Suppressor macrophage treated with lipopolysaccharide for 4 hours (primary cell): Measurements from ENCODE around the gene LSM4.
"Not testable (repeated sequence)": the region's sequence is repeated elsewhere in the genome, so short reads cannot be mapped to it uniquely, and the experiment has no call there.

Experiments used
- DNase-seq: peaks from one replicate; pipeline ENCODE4 v3.0.0-alpha.2; 2020

LSM4 gene

GRCh38 chr19:18322759-18323460 is at the start of gene LSM4:
TSS of gene LSM4 (minus strand) at chr19:18323076. CDS start at chr19:18323020, 56 bp downstream.
- peak; percentile 99 for DNase-seq

DNA sequence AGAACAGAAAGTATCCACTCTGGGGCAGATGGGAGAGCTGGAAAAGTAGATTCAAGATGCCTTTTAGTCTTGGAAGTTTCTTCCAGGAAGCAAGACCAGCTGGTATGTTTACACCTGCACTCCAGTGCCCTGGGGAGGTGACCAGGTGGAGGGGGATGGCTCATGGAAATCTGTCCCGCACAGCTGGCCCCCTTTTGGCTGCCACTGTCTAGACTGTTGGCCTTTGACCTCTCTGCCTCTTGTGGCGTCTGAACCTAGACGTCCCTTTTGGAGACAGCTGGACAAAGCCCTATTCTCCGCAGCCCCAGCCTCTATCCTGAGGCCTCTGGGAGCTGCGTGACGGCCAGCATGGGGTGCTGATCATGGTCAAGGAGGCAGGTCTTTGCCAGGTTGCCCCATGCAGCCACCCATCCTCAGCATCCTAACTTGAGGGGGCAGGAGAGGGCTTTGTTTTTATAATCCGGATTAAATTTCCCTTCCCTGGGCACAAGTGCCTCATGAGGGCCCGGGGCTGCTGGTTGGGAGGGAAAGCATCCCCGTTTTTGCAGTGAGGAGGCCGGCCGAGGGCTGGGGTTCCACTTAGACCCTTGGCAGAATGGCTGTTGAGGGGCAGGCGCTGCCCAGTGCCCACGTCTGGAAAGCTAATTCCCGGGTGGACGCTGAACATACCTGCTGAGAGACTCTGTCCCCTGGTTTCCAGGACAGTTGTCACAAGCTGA is 45.8 kb upstream of the LSM4 start:
- no peak for DNase-seq

- peak; percentile 87 for DNase-seq
Measured at GRCh38 chr19:18366021-18366435, 43.2 kb upstream of the LSM4 start.

DNA sequence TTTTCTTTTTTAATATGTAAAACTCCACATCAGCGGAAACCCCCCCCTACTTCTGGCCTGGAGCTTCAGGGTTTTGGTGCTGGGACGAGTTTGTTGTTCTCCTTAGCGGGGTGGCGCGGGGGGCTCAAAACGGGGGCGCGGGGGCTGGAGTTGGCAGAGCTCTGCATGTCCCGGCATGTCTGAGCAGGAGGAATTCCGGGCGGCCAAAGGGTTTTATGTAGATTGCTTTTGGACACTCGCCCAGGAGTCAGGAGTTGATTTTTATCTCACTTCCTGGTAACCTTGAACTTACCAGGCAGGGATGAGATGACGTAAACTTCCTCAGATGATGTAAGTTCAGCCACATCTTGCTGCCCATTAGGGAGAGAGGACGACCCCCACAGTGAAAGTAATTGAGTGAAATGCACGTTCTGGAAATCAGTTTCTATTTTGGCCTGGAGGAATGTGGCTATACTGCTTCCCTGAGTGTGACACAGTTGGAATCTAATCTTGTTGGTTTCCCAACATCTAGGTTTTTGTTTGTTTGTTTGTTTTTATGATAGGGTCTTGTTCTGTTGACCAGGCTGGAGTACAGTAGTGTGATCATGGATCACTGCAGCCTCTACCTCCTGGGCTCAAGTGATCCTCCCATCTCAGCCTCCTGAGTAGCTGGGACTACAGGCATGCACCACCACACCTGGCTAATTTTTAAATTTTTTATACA is 42.1 kb upstream of the LSM4 start:
- peak; percentile 95 for DNase-seq

GRCh38 chr19:18364277-18364825 is 41.5 kb upstream of the LSM4 start:
- DNase-seq, result not testable (repeated sequence)

DNA sequence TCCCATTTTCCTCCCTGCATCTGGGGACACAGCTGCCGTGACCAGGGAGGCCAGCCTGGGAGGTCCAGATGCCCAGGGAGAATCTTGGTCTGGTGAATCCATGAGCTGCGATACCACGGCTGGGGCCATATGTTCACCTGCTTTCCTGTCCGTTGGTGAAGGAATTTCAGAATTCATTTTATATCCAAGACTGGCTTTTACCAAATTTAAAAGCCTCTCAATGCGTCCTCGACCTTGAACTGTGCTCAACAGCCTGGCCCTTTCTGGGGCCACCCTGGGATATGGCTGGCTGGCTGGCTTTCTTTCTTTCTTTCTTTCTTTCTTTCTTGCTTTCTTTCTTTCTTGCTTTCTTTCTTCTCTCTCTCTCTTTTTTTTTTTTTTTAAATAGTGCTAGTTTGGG is 40.9 kb upstream of the LSM4 start:
- no peak for DNase-seq

DNA sequence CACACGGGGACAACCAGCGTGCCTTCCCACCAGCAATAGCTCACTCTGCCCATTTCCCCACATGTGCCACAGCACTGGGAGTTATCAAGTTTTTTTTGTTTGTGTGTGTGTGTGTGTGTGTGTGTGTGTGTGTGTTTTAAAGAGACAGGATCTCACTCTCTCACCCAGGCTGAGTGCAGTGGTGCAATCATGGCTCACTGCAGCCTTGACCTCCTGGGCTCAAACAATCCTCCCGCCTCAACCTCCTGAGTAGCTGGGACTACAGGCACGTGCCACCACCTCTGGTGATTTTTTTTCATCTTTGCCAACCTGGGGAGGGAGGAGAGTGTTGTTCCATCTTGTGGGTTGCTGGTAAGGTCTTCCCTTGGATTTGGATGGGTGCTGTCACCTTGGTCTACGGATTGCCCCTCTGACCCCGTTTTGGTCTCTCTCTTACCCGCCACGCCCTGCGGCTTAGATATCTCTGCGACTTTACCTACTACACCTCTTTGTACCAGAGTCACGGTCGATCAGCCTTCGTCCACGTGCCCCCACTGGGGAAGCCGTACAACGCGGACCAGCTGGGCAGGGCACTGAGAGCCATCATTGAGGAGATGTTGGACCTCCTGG is 40.2 kb upstream of the LSM4 start:
- no peak for DNase-seq

- DNase-seq, result no peak
Measured at GRCh38 chr19:18361646-18362045, 38.8 kb upstream of the LSM4 start.

DNA sequence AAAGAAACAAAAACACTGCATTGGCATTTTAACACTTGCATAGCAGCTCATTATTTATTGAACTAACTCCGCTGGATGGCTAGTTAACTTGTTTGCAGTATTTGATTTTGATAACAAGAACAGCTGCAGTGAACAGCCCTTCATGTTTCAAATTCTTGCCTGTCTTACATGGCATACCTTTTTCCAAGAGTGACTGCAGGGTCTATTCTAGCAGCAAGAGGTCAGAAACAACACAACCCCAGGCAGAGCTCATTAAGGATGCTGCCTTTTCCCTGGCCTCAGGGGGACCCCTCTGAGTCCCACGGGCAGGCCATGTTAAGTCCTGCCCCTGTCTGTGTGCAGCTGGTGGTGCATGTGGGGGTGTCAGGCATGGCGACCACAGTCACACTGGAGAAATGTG is 34.2 kb upstream of the LSM4 start:
- DNase-seq, result no peak

GRCh38 chr19:18354743-18355142 is 31.9 kb upstream of the LSM4 start:
- not testable (repeated sequence) for DNase-seq

- DNase-seq, result no peak
Measured at GRCh38 chr19:18353378-18354005, 30.6 kb upstream of the LSM4 start.

DNA sequence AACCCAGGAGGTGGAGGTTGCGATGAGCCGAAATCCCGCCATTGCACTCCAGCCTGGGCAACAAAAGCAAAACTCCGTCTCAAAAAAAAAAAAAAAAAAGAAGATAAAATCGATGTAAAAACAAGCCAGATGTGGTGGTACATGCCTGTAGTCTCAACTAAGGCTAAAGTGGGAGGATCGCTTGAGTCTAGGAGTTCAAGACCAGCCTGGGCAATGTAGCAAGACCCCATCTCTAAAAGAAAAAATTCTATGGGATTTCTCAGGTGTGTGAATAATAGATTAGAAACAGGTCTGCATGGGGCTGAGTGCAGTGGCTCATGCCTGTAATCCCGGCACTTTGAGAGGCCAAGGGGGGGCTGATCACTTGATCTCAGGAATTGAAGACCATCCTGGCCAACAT is 28.7 kb upstream of the LSM4 start:
- DNase-seq, result no peak

- DNase-seq, result no peak
Measured at GRCh38 chr19:18350490-18350889, 27.6 kb upstream of the LSM4 start.

DNA sequence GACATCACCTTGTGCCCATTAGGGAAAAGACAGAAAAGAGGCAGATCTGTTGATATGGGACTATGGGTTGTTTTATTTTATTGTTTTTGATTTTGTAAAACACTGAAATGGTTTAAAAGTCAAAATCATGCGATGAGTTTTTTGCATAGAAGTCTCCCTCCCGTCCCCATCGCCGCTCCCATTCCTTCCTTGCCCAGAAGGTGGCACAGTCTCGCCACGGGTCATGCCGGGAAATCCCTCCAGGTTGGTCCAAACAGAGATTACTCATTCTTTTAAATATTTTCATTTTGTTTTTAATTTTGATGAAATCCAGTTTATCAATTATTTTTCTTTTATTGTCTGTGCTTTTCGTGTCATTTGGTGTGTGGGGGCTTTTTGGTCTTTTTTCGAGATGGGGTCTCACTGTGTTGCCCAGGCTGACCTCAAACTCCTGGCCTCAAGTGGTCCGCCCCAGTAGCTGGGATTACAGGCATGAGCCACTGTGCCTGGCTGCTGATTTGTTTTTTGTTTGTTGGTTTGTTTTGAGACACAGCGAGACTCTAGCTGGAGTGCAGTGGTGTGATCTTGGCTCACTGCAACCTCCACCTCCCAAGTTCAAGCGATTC is 26.8 kb upstream of the LSM4 start:
- peak; percentile 78 for DNase-seq

DNA sequence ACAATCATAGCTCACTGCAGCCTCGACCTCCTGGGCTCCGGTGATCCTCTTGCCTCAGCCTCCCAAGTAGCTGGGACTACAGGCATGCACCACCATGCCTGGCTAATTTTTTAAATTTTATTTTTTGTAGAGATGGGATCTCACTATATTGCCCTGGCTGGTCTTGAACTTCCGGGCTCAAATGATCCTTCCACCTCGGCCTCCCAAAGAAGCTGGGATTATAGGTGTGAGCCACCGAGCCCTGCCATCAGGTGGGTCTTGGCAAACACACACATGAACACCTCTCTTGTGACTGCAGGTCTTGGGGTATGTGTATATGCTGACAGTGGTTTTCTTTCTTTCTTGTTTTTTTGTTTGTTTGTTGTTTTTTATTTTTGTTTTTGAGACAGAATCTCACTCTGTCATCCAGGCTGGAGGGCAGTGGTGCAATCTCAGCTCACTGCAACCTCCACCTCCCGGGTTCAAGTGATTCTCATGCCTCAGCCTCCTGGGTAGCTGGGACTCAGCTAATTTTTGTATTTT is 26.0 kb upstream of the LSM4 start:
- DNase-seq, result not testable (repeated sequence)

DNA sequence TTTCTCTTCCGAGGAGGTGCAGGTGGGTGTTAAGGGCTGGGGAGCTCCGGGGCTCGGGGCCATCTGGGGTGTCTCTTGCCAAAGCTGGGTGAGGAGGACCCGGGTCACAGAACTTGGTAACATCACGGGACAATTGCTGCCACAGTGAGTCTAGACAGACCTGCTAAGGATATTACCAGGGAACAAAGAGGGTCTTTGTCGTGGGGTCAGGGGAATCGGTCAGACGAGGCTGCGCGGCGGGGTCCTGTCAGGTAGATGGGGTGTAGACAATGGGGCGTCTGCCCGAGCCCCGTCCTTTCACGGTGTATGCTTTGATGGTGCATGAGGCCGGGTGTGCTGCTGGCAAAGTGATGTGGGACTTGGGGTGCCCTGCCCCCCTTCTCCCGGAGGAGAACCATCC is 25.3 kb upstream of the LSM4 start:
- DNase-seq, result no peak

GRCh38 chr19:18346091-18346490 is 23.2 kb upstream of the LSM4 start:
- DNase-seq, result no peak

GRCh38 chr19:18345296-18345695 is 22.4 kb upstream of the LSM4 start:
- no peak for DNase-seq

DNA sequence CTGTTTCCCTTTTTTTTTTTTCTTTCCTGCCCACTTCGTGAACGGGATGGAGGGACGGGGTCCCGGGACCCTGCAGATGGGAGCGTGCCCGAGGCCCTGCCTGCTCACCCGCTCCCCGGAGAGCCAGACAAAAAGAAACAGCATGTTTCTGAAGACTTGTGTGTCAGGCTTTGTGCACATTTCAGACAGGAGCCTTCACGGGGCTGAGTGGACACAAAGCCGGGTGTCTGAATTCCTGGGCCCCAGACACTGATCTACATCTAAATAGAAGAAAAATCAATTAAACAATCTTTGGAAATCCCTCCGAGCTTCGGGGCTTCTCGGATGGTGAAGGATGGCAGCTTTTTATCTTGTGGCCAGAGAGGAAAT is 21.7 kb upstream of the LSM4 start:
- DNase-seq, result no peak

DNA sequence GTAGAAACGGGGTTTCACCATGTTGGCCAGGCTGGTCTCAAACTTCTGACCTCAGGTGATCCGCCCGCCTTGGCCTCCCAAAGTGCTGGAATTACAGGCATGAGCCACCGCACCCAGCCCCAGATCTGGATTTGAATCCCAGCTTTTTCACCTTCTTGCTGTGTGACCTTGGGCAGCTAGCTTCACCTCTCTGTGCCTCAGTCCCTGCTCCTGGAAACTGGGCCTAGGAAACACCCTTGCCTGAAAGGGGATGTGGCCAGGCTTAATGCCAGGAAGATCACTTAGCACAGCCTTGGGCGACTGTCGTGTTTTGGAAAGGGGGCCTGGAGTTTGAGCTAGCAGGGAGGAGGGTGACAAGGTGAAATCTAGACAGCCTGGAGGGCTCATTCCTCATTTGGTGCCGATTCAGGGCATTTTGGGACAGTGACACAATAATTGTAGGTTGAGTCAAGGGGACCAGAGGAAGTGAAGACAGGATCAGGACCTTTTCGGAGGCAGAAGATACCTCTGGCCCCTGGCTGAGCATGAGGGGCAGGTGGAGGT is 19.3 kb upstream of the LSM4 start:
- DNase-seq, result no peak

DNA sequence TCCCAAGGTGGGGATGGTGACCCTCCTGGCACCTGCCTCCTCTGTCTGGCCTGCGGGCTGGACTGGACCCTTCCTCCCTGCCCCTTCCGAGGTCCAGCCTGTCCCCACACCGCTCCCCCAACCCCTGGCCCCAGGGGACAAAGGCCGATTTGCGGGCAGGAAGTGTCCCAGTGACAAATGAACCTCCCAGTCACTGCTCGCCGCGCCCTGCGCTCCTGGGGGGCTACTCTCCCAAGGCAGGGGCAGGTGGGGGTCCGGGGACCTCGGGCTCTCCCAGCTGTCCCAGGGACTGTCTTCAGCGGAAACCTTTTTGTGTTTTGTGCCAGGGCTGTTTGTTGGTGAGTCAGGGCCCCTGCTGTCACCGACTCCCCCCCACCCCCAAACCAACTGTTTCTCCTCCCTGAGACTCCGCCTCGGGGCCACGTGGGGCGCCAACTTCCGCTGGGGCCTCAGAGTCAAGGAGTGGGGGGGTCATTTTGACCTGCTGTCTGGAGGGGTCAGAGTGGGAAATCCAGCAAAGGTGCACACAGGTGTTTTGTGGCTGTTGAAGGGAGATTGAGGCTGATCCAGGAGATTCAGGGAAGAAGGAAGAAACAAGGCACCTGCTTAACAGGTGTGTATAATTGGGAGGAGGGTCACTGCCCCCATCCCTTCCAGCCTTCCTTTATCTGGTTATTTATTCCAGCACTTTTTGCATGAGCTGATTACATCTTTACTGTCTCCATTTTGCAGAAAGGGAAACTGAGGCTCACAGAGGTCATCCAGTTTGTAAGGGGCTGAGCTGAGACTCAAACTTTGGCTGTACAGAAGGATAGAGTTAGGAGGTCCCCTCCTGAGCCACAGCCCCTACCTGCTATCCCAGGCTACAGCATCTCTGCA is 18.4 kb upstream of the LSM4 start:
- DNase-seq, result peak; percentile 61
